ENCODE results near the gene NPAS3. TPM values are rescaled to one million over a fixed set of nuclear protein-coding genes. Genes with fewer than 3 reads are reported as not detected.

Gene NPAS3
- total RNA-seq, 4 donors from 2014 or later = 1.5 to 12.3 (median 3.4) TPM

- no peaks in the 10 kb centered on the region for H3K27me3 ChIP-seq
- TF ChIP-seq EP300 (IDR thresholded peaks at IDR 0.05) = no peak
- TF ChIP-seq CTCF (IDR thresholded peaks at IDR 0.05) = no peak
- no peak for TF ChIP-seq POLR2A (IDR thresholded peaks at IDR 0.05)
- DNase-seq (ENCODE audit: low spot score in 2 of 2) = no peak
- 79 to 85% methylated on average over 3 of the region's 3 CpGs for WGBS, 2 donors
- no peak overlapping the region for H3K4me3 ChIP-seq
- H3K4me1 ChIP-seq = no peaks in the 10 kb centered on the region
- no peaks in the 10 kb centered on the region for H3K36me3 ChIP-seq
- H3K27ac ChIP-seq = no peak overlapping the region
- H3K9me3 ChIP-seq = no peaks in the 10 kb centered on the region
These were observed 797.7 kb downstream of the NPAS3 start for GRCh38 chr14:33736299-33736825.

GRCh38 chr14:33736979-33737378, 798.3 kb downstream of the NPAS3 start:
- no peaks in the 10 kb centered on the region for H3K9me3 ChIP-seq
- no peaks in the 10 kb centered on the region for H3K27me3 ChIP-seq
- no peak for DNase-seq (ENCODE audit: low spot score in 2 of 2)
- H3K36me3 ChIP-seq = no peaks in the 10 kb centered on the region
- WGBS, 2 donors = 91 to 93% methylated on average over 3 of the region's 3 CpGs
- H3K4me3 ChIP-seq = no peak overlapping the region
- no peaks in the 10 kb centered on the region for H3K4me1 ChIP-seq
- TF ChIP-seq POLR2A (IDR thresholded peaks at IDR 0.05) = no peak
- TF ChIP-seq EP300 (IDR thresholded peaks at IDR 0.05) = no peak
- no peak for TF ChIP-seq CTCF (IDR thresholded peaks at IDR 0.05)
- H3K27ac ChIP-seq = no peak overlapping the region

- H3K27ac ChIP-seq = no peak overlapping the region
- WGBS, 2 donors = 73 to 83% methylated on average over 2 of the region's 2 CpGs
- H3K4me3 ChIP-seq = no peak overlapping the region
- H3K9me3 ChIP-seq = peaks cover 0 to under 1% (median 0%) of the 10 kb centered on the region in 4 donors
- TF ChIP-seq EP300 (IDR thresholded peaks at IDR 0.05) (no peak), CTCF (IDR thresholded peaks at IDR 0.05) (no peak), POLR2A (IDR thresholded peaks at IDR 0.05) (no peak)
- no peaks in the 10 kb centered on the region for H3K27me3 ChIP-seq
- H3K36me3 ChIP-seq = no peaks in the 10 kb centered on the region
- no peak for DNase-seq (ENCODE audit: low spot score in 2 of 2)
- H3K4me1 ChIP-seq = no peaks in the 10 kb centered on the region
These were observed 798.8 kb downstream of the NPAS3 start for GRCh38 chr14:33737446-33737845.

- TF ChIP-seq POLR2A (IDR thresholded peaks at IDR 0.05) = no peak
- no peak for TF ChIP-seq CTCF (IDR thresholded peaks at IDR 0.05)
- no peak for TF ChIP-seq EP300 (IDR thresholded peaks at IDR 0.05)
- Histone ChIP-seq H3K27ac (no peak overlapping the region), H3K4me1 (no peaks in the 10 kb centered on the region), H3K27me3 (no peaks in the 10 kb centered on the region), H3K36me3 (peaks cover 0 to 2% (median 0%) of the 10 kb centered on the region in 3 donors), H3K9me3 (peaks cover 0 to 6% (median 0%) of the 10 kb centered on the region in 4 donors), H3K4me3 (no peak overlapping the region)
- 94 to 95% methylated on average over 4 of the region's 4 CpGs for WGBS, 2 donors
- DNase-seq (ENCODE audit: low spot score in 2 of 2) = no peak
These were observed 799.4 kb downstream of the NPAS3 start for GRCh38 chr14:33738029-33738428.

- H3K4me1 ChIP-seq = no peaks in the 10 kb centered on the region
- no peak overlapping the region for H3K4me3 ChIP-seq
- TF ChIP-seq CTCF (IDR thresholded peaks at IDR 0.05) (no peak), EP300 (IDR thresholded peaks at IDR 0.05) (no peak), POLR2A (IDR thresholded peaks at IDR 0.05) (no peak)
- 88 to 92% methylated on average over 3 of the region's 3 CpGs for WGBS, 2 donors
- peaks cover 0 to 11% (median 0%) of the 10 kb centered on the region in 4 donors for H3K9me3 ChIP-seq
- H3K36me3 ChIP-seq = peaks cover 0 to 7% (median 0%) of the 10 kb centered on the region in 3 donors
- H3K27me3 ChIP-seq = no peaks in the 10 kb centered on the region
- H3K27ac ChIP-seq = no peak overlapping the region
- no peak for DNase-seq (ENCODE audit: low spot score in 2 of 2)
These were observed 799.8 kb downstream of the NPAS3 start for GRCh38 chr14:33738491-33738890.

Data from tibial nerve (tissue), 4 donors.